Measurements from ENCODE around the gene BCAS3. TPM values are rescaled to one million over a fixed set of nuclear protein-coding genes. Genes with fewer than 3 reads are reported as not detected.
A peak's percentile ranks its signal among the peaks of the same experiment; 100 is the strongest.

Gene BCAS3
- total RNA-seq, 3 donors from 2014 or later, result 21.6 to 33.4 (median 32.1) TPM

DNA sequence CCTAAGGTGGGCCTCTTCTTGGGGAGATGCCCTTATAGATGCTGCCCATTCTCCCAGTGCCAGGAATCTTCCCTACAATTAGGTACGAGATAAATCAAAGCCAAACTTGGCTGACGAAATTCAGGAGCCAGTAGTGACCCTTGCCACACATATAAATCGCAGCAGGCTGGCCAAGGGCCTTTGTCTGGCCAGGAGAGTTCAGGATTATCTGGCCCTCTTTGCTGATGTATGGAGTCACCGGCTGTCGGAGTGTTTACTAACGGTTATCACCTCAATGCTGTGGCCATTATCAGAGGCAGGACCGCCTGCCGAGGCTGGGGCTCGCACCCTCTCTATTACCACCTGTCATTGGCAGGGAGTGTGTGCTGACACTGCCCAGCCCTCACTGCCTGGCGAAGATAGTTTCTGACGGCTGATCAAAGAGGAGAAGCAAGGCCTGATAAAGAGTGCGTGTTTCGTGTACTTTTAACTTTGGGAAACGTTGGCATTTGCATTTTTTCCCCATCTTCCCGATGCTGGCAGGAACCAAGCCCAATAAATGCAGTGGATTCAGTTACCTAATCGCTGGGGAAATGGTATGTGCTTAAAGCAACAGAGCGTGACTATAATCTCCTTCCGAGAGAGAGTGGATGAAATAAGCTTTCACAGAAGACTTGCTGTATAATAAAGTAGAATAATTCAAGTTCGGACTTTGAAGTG is 689.2 kb downstream of the BCAS3 start:
- intact Hi-C loops (cut with DNase I, micrococcal nuclease), result no loop called here
- no peak for TF ChIP-seq CTCF (IDR thresholded peaks at IDR 0.05)
- peak; percentile 61 for ATAC-seq
- H3K9me3 ChIP-seq, result no peaks in the 10 kb centered on the region
- no peaks in the 10 kb centered on the region for H3K4me1 ChIP-seq (ENCODE audit: low read depth)
- no peak overlapping the region for H3K4me3 ChIP-seq
- no peak for DNase-seq
- no peaks in the 10 kb centered on the region for H3K36me3 ChIP-seq (ENCODE audit: low read depth)

DNA sequence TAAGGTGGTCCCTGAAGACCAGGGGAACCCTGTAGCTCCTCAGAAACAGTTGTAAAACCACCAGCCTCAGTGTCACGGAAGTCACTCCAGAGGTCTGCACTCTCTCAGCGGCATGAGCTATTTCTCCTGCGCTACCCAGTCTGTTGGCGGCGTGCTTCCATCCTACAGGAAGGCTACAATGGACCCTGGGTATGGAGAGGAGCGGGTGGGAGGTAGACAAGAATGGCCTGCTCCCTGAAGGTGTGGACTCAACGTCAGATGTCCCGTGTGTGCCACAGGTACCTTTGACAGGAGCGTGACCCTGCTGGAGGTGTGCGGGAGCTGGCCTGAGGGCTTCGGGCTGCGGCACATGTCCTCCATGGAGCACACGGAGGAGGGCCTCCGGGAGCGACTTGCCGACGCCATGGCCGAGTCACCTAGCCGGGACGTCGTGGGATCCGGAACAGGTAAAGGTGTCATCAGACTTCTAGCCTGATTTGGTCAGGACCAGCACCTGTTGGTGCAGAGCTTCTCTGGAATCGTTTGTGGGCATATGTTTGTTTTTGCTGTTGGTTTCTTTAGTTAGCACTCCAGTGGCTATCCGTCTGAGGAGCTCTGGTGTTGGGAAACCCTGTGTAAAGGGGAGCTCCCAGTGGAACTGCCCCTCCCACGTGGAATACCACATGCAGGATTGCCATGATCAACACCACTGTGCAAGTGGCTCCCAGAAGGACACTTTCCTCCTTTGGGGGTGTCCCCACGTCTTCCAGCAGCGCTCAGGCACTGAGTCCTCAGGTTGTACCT is 690.6 kb downstream of the BCAS3 start:
- H3K36me3 ChIP-seq (ENCODE audit: low read depth), result no peaks in the 10 kb centered on the region
- ATAC-seq (no peak), DNase-seq (no peak)
- H3K9me3 ChIP-seq, result no peaks in the 10 kb centered on the region
- TF ChIP-seq CTCF (IDR thresholded peaks at IDR 0.05), result no peak
- intact Hi-C loops (cut with DNase I, micrococcal nuclease), result no loop called here
- H3K4me1 ChIP-seq (ENCODE audit: low read depth), result no peaks in the 10 kb centered on the region
- no peak overlapping the region for H3K4me3 ChIP-seq

DNA sequence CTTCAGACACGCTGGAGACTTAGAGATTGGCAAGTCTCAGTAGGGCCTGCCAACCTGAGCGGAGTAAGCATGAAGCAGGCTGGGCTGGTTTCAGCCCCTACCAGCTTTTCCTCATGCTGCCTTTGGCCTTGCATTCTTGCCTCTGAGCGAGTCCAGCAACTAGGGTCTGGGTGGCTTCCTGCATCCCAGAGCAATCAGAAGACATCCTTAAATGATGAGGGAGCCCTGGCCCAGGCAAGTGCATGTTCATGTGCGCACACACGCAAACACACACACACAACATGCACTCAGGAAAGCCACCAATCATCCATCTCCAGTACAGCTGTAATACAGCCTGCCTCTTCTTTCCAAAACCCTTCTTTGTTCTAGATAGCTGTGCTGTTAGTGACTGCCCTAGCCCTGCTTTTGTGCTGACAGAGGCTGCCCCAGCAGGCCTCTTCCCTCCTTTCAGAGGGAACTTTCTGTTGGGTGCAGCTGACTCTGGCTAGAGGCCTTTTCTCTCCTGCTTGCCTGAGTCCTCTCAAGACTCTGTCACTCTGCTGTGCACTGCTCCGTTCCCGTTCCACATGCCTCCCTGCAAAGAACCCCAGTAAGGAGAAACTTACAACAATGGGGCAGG is 691.3 kb downstream of the BCAS3 start:
- no peak for TF ChIP-seq CTCF (IDR thresholded peaks at IDR 0.05)
- H3K4me1 ChIP-seq (ENCODE audit: low read depth), result no peaks in the 10 kb centered on the region
- DNase-seq (no peak), ATAC-seq (no peak)
- H3K4me3 ChIP-seq, result no peak overlapping the region
- intact Hi-C loops (cut with DNase I, micrococcal nuclease), result no loop called here
- no peaks in the 10 kb centered on the region for H3K36me3 ChIP-seq (ENCODE audit: low read depth)
- H3K9me3 ChIP-seq, result no peaks in the 10 kb centered on the region

DNA sequence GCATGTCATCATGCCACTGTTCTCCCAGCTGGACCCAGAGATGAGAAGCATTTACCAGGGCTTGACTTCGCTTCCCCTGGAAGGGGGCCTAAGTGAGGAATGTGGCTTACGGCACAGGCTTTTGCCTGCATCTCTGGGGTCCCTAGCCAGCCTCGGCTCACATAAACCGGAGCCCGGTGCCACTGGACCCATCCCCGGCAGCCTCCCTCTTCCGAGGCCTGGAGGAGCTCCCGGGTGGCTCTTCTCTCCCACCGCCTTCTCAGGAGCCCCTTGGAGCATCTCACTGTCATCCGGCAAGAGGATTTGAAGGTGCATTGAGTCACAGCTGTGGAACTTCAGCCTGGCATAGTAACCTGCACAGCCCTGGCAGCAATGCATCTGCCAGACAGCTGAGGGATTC is 692.1 kb downstream of the BCAS3 start:
- Histone ChIP-seq H3K4me3 (no peak overlapping the region), H3K36me3 (ENCODE audit: low read depth) (no peaks in the 10 kb centered on the region), H3K4me1 (ENCODE audit: low read depth) (no peaks in the 10 kb centered on the region), H3K9me3 (no peaks in the 10 kb centered on the region)
- no peak for ATAC-seq
- DNase-seq, result no peak
- no peak for TF ChIP-seq CTCF (IDR thresholded peaks at IDR 0.05)
- intact Hi-C loops (cut with DNase I, micrococcal nuclease), result no loop called here

- no peaks in the 10 kb centered on the region for H3K36me3 ChIP-seq (ENCODE audit: low read depth)
- DNase-seq (no peak), ATAC-seq (no peak)
- H3K9me3 ChIP-seq, result no peaks in the 10 kb centered on the region
- no peak overlapping the region for H3K4me3 ChIP-seq
- intact Hi-C loops (cut with DNase I, micrococcal nuclease), result no loop called here
- no peak for TF ChIP-seq CTCF (IDR thresholded peaks at IDR 0.05)
- no peaks in the 10 kb centered on the region for H3K4me1 ChIP-seq (ENCODE audit: low read depth)
Observed at GRCh38 chr17:61371179-61371578, 693.5 kb downstream of the BCAS3 start.

All from mucosa of descending colon (tissue), 3 donors.